Measurements from ENCODE around the gene THG1L. TPM values are rescaled to one million over a fixed set of nuclear protein-coding genes. Genes with fewer than 3 reads are reported as not detected.
A peak's percentile ranks its signal among the peaks of the same experiment; 100 is the strongest.
"Not testable (repeated sequence)": the region's sequence is repeated elsewhere in the genome, so short reads cannot be mapped to it uniquely, and the experiment has no call there.

The THG1L gene
- 10 to 100 TPM; 10.3 to 13.9 (median 12.0) TPM for total RNA-seq

DNA sequence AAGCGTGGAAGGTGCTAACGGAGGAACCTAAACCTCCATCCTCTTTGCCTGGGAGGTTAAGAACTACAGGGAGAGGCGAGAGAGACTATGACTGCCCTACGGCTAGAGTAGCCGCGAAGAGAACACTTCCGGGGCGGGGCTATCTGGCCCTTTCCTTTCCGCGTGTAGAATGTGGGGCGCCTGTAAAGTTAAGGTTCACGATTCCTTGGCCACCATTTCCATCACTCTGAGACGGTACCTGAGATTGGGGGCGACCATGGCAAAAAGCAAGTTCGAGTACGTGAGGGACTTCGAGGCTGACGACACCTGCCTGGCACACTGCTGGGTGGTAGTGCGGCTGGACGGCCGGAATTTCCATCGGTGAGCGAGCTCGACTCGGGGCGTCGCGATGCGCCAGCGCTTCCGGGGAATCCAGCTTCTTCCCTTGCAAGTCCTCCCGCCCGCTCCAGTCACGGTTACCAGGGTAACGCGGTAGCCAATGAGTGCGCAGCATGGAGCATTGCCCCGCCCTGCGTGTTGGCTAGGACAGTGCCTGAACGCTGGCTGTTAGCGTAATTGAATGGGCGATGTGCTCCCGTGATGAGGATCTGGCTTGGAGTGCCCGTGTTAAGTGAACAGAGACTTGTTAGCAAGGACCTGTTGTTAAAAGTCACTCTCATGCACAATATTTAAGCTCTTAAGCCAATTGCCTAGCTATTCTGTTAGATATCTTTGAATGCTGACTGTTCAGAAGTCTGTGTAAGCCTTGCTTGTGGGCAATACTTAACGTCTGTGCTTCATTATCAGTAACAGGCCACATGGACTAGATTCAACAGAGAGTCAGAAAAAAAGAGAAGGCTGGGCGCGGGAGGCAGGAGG lies at the start of gene THG1L:
Gene THG1L, plus strand, starts transcription at position 149 of the 858 bp plus-strand sequence. Its CDS starts 21 bp downstream, at position 170.
- H3K27me3 ChIP-seq, result no peaks in the 10 kb centered on the region
- peak within 1 kb of the TSS; percentile 84 to 93 (median 88) for H3K27ac ChIP-seq
- peaks cover 0 to 5% of the 10 kb centered on the region in 2 donors for H3K4me1 ChIP-seq
- no peaks in the 10 kb centered on the region for H3K9me3 ChIP-seq
- 1 to 2% methylated on average over 33 to 43 of the region's 47 CpGs for WGBS, 2 donors
- intact Hi-C loops (cut with DNase I), result loop anchor here (10.0 kb wide), 1 partner anchor 587 kb away; the partner anchor contains the start of gene MED7
- peak within 1 kb of the TSS; percentile 40 to 58 (median 51) for H3K4me3 ChIP-seq (replicated peaks in 1 of 3)
- TF ChIP-seq, protein P1, sequence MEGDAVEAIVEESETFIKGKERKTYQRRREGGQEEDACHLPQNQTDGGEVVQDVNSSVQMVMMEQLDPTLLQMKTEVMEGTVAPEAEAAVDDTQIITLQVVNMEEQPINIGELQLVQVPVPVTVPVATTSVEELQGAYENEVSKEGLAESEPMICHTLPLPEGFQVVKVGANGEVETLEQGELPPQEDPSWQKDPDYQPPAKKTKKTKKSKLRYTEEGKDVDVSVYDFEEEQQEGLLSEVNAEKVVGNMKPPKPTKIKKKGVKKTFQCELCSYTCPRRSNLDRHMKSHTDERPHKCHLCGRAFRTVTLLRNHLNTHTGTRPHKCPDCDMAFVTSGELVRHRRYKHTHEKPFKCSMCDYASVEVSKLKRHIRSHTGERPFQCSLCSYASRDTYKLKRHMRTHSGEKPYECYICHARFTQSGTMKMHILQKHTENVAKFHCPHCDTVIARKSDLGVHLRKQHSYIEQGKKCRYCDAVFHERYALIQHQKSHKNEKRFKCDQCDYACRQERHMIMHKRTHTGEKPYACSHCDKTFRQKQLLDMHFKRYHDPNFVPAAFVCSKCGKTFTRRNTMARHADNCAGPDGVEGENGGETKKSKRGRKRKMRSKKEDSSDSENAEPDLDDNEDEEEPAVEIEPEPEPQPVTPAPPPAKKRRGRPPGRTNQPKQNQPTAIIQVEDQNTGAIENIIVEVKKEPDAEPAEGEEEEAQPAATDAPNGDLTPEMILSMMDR (IDR thresholded peaks at IDR 0.05), result no peak
- TF ChIP-seq POLR2A (IDR thresholded peaks at IDR 0.05), result peak in 1 of 2 donors; percentile 79
- peak; percentile 99 for DNase-seq
- H3K36me3 ChIP-seq, result peaks cover 0 to 26% of the 10 kb centered on the region in 2 donors

GRCh38 chr5:157682257-157682656 lies 49.0 kb upstream of the THG1L start:
- TF ChIP-seq, protein P1 (IDR thresholded peaks at IDR 0.05), result no peak
- no peak for TF ChIP-seq POLR2A (IDR thresholded peaks at IDR 0.05)
- no peak overlapping the region for H3K27ac ChIP-seq
- intact Hi-C loops (cut with DNase I), result no loop called here
- H3K36me3 ChIP-seq, result no peaks in the 10 kb centered on the region
- no peak for DNase-seq
- WGBS, 2 donors, result 62 to 75% methylated on average over 3 of the region's 3 CpGs
- no peaks in the 10 kb centered on the region for H3K27me3 ChIP-seq
- H3K4me1 ChIP-seq, result no peaks in the 10 kb centered on the region
- H3K4me3 ChIP-seq (replicated peaks in 1 of 3), result no peak overlapping the region
- H3K9me3 ChIP-seq, result no peaks in the 10 kb centered on the region

- H3K36me3 ChIP-seq; H3K4me3 ChIP-seq (replicated peaks in 1 of 3); H3K27me3 ChIP-seq; DNase-seq; intact Hi-C loops (cut with DNase I); H3K4me1 ChIP-seq; H3K9me3 ChIP-seq; H3K27ac ChIP-seq: not testable (repeated sequence)
- 79 to 90% methylated on average over 12 to 14 of the region's 14 CpGs for WGBS, 2 donors
These were observed 44.7 kb upstream of the THG1L start for GRCh38 chr5:157686276-157687197.

GRCh38 chr5:157687198-157687554 lies 44.0 kb upstream of the THG1L start:
- WGBS, 2 donors, result 81 to 96% methylated on average over 1 of the region's 1 CpG
- DNase-seq, result no peak
- intact Hi-C loops (cut with DNase I), result no loop called here
- Histone ChIP-seq H3K27me3 (no peaks in the 10 kb centered on the region), H3K27ac (no peak overlapping the region), H3K4me1 (no peaks in the 10 kb centered on the region), H3K9me3 (no peaks in the 10 kb centered on the region), H3K36me3 (no peaks in the 10 kb centered on the region), H3K4me3 (replicated peaks in 1 of 3) (no peak overlapping the region)
- TF ChIP-seq, protein P1 (IDR thresholded peaks at IDR 0.05), result no peak
- no peak for TF ChIP-seq POLR2A (IDR thresholded peaks at IDR 0.05)

DNA sequence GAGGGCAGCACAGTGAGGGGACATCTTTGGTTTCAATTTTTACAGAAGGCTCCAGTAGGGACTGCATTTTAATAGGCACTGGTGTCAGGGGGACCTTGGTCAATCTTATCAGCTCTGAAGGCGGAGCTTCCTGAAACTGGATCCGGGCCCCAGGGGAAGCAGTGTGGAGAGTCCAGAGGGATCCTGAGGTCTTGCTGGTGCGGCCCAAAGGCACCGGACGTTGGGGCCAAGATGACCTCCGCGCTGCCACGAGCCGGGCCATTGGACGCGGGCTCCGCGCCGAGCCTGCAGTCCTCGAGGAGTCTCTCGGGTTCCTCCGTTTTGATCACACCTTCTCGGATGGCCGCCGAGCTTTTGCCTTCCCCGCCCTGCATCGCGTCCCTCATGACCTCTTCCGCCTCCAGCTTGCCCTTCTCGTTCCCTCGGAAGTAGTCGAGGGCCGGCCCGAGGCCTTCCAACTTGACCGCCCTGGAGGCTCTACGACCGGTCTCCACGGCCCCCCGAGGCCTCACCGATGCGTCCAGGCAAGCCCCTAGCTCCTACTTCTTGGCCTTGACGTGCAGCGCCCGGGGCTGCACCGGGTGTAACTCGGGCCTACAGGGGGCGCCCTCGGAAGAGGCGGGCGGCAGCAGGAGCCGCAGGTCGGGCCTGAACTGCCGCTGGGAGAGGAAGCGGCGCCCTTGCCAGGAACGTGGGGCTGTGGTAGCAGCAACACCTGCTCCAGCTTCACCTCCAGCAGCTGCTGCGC lies 41.1 kb upstream of the THG1L start:
- no peaks in the 10 kb centered on the region for H3K36me3 ChIP-seq
- intact Hi-C loops (cut with DNase I), result no loop called here
- TF ChIP-seq, protein P1 (IDR thresholded peaks at IDR 0.05), result peak in 1 of 6 experiments; percentile 22
- TF ChIP-seq POLR2A (IDR thresholded peaks at IDR 0.05), result no peak
- peak in 1 of 2 donors; percentile 7 for DNase-seq
- no peaks in the 10 kb centered on the region for H3K27me3 ChIP-seq
- no peaks in the 10 kb centered on the region for H3K9me3 ChIP-seq
- no peak overlapping the region for H3K27ac ChIP-seq
- no peaks in the 10 kb centered on the region for H3K4me1 ChIP-seq
- WGBS, 2 donors, result 64 to 74% methylated on average over 40 to 46 of the region's 52 CpGs
- H3K4me3 ChIP-seq (replicated peaks in 1 of 3), result no peak overlapping the region

Data from thyroid gland (tissue), 4 donors.